ENCODE data around the gene NTN4.
A peak's percentile ranks its signal among the peaks of the same experiment; 100 is the strongest.
"Not testable (repeated sequence)": the region's sequence is repeated elsewhere in the genome, so short reads cannot be mapped to it uniquely, and the experiment has no call there.

The NTN4 gene

DNA sequence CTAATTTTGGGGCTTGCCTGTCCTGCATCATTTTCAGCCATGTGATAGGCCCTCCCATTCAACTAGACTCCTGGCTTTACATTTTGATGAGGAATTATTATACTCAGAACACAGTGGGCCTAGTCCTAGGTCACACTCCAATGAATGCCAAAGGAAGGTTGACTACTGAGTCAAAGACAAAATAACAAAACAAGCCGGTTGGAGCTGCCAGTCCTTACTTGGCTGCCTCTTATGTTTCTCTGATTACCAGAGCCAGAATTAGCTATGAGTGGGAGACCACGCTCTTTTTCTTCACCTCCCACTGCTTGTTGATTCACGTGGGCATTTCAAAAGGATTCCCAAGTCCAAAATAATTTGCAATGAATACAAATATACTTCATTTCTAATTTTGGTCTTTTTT lies 161.2 kb downstream of the NTN4 start:
- DNase-seq (ENCODE audit: low read depth in 2 of 3, low spot score in 2 of 3), result no peak

DNA sequence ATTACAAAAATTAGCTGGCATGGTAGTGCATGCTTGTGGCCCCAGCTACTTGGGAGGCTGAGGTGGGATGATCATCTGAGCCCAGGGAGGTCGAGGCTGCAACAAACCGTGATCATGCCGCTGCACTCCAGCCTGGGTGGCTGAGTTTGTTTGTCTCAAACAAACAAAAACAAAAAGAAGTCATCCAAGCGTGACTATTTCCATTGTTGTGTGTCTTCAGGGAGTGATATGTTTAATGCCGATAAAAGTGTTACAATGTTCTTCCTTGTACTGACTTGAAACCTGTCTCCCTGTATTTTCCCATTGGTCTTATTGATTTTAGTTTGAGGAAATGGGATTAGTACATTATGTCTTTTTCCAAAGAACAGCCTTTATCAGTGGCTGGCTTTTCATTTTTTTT lies 163.7 kb downstream of the NTN4 start:
- no peak for DNase-seq (ENCODE audit: low read depth in 2 of 3, low spot score in 2 of 3)

DNA sequence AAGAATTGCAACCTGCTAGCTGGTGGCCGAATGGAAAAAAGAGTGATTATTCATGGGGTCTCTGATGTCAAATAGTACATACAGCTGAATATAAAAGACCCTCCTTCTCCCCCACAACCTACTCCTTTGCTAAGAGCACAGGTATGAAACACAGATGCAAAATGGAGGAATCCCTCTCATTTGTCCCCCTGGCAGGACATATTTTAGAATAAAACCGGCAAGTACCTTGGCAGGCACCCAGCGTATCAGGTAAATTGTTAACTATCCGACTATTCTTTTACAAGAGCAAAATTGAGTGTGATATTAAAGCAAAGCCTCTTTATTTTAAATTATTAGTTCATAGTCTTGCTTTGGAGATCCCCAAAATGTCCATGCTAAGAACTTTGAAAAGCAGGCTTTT lies 165.6 kb downstream of the NTN4 start:
- DNase-seq (ENCODE audit: low read depth in 2 of 3, low spot score in 2 of 3), result no peak

DNA sequence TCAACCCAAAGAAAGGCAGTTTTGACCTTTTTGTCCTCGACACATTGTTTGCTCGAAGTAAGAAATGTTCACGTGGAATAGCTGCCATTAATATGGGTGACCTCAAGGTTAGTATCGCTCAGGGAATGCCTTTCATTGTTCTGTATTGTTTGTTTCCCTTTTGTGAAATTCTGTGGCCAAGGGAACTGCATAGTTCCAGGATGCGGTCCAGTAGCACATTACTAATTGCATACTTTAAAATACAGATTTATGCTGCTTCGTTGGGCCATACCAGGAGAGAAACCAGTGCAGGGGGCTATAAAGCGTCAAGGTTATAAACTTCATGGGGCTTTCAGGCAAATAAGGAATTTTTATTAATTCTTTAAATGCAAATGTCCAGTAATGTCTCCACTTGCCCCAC lies 166.0 kb downstream of the NTN4 start:
- no peak for DNase-seq (ENCODE audit: low read depth in 2 of 3, low spot score in 2 of 3)

DNA sequence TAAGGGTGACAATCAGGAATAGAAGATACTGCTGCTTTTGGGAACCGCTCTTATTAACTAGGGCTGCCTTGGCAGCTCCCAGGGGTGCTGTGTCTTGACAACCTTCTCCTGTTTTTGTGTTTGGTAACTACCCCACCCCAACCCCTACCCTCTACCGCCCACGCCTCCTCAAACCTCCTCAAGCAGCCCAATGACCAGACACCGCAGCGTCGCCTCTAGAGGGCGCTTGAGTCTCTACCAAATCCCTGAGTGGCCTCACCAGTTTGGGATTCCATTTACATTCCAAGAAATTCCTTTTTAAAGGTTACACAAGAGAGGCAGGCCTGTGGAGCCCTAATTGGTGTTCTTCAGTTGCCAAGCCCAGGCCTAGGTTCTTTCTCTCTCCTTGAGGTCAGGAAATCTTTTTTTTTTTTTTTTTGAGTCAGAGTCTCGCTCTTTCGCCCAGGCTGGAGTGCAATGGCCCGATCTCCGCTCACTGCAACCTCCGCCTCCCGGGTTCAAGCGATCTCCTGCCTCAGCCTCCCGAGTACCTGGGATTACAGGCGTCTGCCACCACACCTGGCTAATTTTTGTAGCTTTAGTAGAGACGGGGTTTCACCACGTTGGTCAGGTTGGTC lies 166.9 kb downstream of the NTN4 start:
- peak in 1 of 3 experiments; percentile 2 for DNase-seq (ENCODE audit: low read depth in 2 of 3, low spot score in 2 of 3)

DNA sequence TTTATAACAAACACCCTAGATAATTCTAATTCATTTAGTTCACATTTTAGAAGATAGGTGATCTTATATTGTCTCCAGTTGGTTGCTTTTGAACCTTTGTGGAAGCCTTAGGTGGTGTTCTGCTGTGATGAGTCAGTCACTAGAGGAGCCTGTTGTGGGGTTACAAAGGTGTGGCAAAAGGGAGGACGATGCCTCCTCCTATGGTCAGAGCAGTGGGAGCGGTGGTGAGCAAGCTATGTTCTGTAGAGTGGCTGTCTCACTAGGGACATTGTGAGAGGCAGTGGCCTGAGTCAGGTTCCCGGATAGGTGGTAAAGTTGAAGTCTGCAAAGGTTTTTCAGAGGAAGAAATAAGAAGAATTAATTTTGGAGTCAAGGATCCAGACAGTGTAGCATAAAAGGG lies 167.7 kb downstream of the NTN4 start:
- DNase-seq (ENCODE audit: low read depth in 2 of 3, low spot score in 2 of 3), result no peak

DNA sequence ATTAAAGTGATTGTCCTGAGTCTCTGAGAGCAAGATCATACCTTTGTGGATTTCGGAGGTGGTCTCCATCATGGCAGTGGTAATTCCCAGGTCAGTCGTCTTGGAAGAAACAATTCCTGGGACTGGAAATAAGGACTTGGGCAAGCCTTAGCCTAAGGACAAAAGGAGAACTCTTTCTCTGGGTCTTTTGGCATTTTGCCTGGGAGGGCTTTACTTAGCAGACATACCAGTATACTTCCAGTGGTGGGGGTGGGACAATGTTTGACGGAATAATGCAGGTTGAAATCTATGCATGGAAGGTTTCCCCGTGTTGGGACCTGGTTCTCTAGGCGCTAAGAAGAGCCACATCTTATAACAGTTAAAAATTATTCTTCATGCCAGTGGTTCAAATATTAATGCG lies 168.8 kb downstream of the NTN4 start:
- no peak for DNase-seq (ENCODE audit: low read depth in 2 of 3, low spot score in 2 of 3)

DNA sequence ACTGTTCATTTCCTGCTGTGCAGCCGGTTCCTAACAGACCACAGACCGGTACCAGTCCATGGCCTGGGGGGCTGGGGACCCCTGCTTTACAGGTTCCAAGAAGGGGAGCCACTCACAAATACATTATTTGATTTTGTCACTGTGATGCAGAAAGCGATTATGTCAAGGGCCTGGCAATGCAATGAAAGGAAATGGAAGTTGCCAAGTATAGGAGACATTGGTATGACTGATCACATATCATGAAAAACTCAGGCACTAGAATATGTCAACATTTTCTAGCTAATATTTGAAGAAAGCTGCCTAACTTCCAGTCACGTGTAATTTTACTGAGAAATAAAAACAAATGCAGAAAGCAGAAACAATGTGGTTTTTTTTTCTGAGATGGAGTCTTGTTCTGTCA lies 170.4 kb downstream of the NTN4 start:
- no peak for DNase-seq (ENCODE audit: low read depth in 2 of 3, low spot score in 2 of 3)

DNA sequence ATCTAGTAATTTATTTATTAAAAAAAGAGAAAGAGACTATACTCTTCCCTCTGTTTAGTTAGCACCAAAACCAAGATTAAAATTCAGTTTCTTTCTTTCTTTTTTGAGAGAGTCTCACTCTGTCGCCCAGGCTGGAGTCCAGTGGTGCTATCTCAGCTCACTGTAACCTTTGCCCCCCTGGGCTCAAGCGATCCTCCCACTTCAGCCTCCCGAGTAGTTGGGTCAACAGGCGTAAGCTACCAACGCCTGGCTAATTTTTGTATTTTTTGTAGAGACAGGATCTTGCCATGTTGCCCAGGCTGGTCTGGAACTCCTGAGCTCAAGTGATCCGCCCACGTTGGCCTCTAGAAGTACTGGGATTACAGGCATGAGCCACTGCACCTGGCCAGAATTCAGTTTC lies 174.1 kb downstream of the NTN4 start:
- not testable (repeated sequence) for DNase-seq (ENCODE audit: low read depth in 2 of 3, low spot score in 2 of 3)

DNA sequence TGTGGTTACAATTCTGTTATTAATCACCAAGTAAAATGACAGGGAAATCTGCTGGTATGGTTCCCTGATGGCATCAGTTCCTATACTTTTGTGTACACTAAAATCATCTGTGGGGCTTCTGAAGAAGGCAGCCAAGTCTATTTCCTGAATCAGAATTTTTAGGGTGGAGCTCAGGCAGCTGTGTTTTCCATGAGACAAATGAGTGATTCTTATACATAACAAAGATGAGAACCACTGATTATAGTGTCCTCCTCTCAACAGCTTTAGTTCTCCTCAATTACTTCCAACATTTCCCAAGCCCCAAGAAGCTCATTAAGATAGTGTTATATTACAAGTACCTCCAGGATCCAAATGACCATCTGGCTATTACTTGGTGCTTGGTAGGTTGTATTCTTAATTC lies 174.8 kb downstream of the NTN4 start:
- no peak for DNase-seq (ENCODE audit: low read depth in 2 of 3, low spot score in 2 of 3)

DNA sequence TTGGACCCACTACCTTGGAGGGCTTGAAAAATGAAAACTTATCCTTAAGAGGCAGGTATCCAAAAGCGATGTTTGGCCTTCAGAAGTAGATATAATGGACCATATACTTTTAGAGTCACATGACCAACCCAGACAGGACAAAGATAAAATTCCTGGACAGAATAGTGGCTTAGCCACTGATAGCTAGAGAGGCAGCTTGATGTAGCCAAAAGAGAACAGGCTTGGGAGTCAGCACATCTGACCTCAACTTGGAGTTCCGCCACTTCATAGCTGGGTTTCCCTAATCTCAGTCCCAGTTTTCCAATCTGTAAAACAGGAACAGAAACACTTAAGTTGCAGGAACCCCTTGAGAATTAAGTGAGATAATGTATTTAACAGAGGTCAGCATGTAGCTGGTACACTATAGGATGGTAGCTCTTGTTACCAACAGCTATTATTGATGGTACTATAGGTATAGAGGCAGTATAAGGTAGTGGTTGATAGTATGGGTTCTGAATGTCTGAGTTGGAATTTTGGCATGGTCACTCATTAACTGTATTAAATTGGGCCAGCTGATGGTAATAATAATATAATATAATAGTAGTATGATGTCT lies 176.1 kb downstream of the NTN4 start:
- DNase-seq (ENCODE audit: low read depth in 2 of 3, low spot score in 2 of 3), result no peak

DNA sequence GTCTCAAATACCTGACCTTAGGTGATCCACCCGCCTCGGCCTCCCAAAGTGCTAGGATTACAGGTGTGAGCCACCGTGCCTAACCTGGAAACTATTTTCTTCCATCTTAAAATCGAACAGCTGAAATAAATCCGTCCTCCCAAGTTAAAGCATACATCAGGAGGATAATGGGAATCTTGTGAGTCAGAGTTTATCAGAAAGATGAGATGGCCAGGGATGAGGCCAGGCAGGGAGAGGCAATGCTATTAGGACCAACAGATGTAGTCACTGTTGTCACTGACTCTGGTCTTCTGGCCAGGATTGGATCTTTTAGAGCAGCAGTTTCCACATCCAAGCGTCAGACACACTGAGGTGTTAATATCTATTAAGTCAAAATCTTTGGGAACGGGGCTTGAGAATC lies 177.5 kb downstream of the NTN4 start:
- DNase-seq (ENCODE audit: low read depth in 2 of 3, low spot score in 2 of 3), result no peak

DNA sequence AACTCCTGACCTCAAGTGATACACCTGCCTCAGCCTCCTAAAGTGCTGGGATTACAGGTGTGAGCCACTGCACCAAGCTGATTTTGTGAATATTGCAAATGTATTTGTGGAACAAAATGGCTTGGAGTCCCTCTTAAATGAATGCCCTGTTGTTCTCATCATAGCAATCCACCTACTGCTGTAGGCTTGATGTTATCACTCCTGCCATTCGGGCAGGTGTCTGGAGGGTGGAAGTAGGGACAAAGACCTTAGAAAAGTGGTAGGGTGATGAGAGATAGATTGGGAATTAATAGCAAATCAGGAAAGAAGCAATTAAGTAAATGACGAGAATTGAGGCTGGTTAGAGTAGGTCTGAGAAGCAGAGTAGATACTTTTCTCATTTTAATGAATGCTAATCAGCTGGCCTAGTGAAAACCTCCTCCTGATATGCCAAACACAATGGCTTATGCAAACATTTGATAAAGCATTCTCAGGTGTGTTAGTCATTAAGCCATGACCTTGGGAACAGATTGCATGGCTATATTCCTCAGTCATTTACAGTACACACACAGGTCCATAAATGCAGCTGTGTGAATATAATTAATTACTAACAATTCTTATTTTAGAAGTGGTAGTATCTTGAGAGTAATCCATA lies 178.8 kb downstream of the NTN4 start:
- DNase-seq (ENCODE audit: low read depth in 2 of 3, low spot score in 2 of 3), result no peak

DNA sequence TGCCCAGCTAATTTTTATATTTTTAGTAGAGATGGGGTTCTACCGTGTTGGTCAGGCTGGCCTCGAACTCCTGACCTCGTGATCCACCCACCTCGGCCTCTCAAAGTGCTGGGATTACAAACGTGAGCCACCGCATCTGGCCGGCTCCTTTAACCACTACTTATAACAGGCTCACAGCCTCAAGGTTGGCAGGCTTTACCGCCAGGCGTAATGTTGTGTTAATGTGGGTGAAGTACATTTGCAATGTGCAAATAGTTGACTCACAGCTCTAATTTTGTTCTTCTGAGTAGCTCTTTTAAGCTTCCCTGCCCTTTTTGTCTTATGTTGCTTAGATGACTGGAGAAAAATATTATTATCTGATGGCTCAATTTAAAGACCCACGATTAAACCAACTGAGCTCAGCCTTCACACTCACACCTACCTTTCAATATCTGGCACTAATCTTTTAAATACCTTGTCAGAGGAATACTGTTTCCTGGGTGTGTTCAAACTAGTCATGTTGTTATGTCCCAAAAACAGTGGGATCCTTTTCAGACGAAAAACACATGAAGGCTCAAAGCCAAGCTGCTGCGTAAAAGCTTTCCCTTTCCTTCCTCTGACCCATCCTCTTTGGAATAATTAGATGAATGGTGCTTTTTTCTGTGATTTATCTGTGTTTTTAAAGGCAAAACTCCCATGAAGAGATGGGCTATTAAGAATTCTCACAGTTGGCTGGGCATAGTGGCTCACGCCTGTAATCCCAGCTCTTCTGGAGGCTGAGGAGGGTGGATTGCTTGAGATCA lies 182.1 kb downstream of the NTN4 start:
- DNase-seq (ENCODE audit: low read depth in 2 of 3, low spot score in 2 of 3), result no peak
